Adrenal gland (tissue), 5 donors: Measurements from ENCODE around the gene ZNF683.

Source experiments
- CTCF ChIP-seq, 6 experiments: fragments of 450-650 bp in 4 of 6; fragments of 200-600 bp in 2 of 6; sonication (generic) in 1 of 6; IDR thresholded peaks; 1 replicate in 5 of 6; 2 replicates in 1 of 6; pipeline versions ENCODE4 v1.5.1 to v1.8.0; 2016 to 2021; ENCODE audit warnings: antibody characterized with exemption in 6 of 6, mild to moderate bottlenecking in 2 of 6, moderate library complexity in 1 of 6
- POLR2A ChIP-seq, 2 donors: fragments of 450-650 bp; IDR thresholded peaks; one replicate each; pipeline ENCODE4 v1.6.1; 2017; ENCODE audit warnings: antibody characterized with exemption in 2 of 2, mild to moderate bottlenecking in 2 of 2, moderate library complexity in 1 of 2
- donor health status: DM: no; HTN: no; CAD: no.

- TF ChIP-seq CTCF (IDR thresholded peaks at IDR 0.05): no peak
- TF ChIP-seq POLR2A (IDR thresholded peaks at IDR 0.05): no peak
These were observed 34.9 kb downstream of the ZNF683 start for GRCh38 chr1:26337625-26338024.
